Measurements from ENCODE around the gene ARHGAP42.

Gene ARHGAP42

DNA sequence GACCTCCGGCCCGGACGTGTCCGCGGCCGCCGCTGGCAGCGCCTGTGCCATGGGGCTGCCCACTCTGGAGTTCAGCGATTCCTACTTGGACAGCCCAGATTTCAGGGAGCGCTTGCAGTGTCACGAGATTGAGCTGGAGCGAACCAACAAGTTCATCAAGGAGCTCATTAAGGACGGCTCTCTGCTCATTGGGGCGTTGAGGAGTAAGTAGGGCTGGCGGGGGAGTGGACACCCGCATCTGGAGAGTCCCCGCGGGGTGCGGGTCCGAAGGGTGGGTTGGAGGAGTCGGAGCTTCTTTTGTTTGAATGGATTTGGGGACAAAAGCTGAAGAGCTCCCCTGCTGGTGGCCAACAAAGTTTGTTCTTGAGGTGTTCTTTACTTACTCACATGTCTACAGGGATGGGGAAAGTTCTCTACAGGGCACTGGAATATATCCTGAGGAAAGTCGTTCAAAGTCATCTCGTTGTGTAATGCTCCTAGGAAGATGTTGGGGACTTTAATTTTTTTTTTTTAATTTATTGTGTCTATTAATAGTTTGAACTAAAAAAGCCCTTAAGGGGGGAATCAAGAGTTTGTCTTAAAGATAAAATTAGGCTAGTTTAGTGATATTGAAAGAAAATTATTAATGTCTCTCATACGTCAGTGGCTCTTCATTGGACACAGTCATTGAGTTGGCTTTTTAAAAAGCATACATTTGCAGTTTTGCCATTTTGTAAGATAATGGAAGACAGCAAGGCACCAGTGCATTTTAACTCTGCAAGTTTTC is 725 bp downstream of the ARHGAP42 start:
- Mint-ChIP-seq H3K4me1 (ENCODE audit: low read depth) (peaks cover 8% of the 10 kb centered on the region), H3K27me3 (ENCODE audit: low read depth) (peaks cover 32% of the 10 kb centered on the region), H3K27ac (no peak overlapping the region), H3K36me3 (ENCODE audit: low read depth) (no peaks in the 10 kb centered on the region), H3K4me3 (peak overlapping the region; percentile 75), H3K9me3 (no peaks in the 10 kb centered on the region)
- peak; percentile 3 for DNase-seq (ENCODE audit: low spot score)

DNA sequence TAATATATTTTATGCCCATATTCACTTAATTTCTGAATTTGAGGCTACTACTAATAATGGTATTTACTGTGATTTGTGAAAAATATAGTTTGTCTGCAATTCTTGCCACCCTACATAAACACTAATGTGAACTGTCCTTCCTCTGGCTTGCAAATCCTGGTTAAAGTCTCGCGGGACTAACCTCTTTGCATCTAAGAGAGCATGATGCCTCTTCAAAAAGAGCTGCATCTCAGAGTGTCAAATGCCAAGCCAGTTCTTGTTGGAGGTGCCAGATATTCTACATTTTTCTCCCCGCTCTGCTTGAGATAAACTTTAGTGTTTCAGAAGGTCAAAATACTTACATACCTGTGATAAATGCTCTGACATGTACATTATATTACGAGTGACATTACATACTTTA is 2.1 kb downstream of the ARHGAP42 start:
- no peak for DNase-seq (ENCODE audit: low spot score)
- peaks cover 8% of the 10 kb centered on the region for H3K4me1 Mint-ChIP-seq (ENCODE audit: low read depth)
- no peak overlapping the region for H3K4me3 Mint-ChIP-seq

DNA sequence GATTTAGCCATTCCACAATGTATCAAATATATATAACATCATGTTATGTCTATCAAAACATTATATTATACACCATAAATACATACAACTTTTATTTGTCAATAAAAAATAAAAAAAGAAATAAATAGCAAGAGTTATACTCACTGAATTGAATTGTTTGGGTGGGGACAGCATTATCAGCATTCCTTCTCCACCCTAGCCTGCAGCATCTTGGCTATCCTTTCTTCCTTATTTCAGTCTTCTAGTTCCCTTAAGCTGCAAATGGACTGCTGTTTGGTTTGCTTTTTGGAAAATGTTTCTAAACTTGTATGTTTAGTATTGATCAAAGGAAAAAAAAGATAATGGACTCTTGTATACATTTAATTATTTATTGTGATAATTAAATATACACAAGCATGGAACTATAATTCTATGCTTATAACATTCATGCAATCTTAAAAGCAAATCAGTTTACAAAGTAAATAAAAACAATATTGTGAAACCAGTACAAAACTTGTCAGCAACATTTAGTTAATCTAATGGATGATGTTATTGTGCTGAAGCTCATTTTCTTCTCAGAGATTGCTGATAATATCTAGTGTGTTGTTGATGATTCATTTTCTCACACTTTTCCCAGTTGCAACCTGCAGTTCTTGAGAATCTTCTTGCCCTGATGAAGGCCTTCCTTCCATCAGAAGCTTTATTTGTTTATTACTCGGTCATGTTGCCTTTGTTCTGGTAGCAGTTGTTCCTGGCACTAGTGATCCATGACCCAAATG is 5.0 kb downstream of the ARHGAP42 start:
- no peak overlapping the region for H3K4me3 Mint-ChIP-seq
- no peaks in the 10 kb centered on the region for H3K36me3 Mint-ChIP-seq (ENCODE audit: low read depth)
- no peak overlapping the region for H3K27ac Mint-ChIP-seq
- H3K27me3 Mint-ChIP-seq (ENCODE audit: low read depth), result peaks cover 14% of the 10 kb centered on the region
- no peak for DNase-seq (ENCODE audit: low spot score)
- H3K9me3 Mint-ChIP-seq, result no peaks in the 10 kb centered on the region
- H3K4me1 Mint-ChIP-seq (ENCODE audit: low read depth), result peaks cover 5% of the 10 kb centered on the region

More for the DNA sequence above, 2.1 kb downstream of the ARHGAP42 start:
- H3K36me3 Mint-ChIP-seq (ENCODE audit: low read depth), result no peaks in the 10 kb centered on the region
- H3K27ac Mint-ChIP-seq, result no peak overlapping the region
- peaks cover 32% of the 10 kb centered on the region for H3K27me3 Mint-ChIP-seq (ENCODE audit: low read depth)
- H3K9me3 Mint-ChIP-seq, result no peaks in the 10 kb centered on the region

DNA sequence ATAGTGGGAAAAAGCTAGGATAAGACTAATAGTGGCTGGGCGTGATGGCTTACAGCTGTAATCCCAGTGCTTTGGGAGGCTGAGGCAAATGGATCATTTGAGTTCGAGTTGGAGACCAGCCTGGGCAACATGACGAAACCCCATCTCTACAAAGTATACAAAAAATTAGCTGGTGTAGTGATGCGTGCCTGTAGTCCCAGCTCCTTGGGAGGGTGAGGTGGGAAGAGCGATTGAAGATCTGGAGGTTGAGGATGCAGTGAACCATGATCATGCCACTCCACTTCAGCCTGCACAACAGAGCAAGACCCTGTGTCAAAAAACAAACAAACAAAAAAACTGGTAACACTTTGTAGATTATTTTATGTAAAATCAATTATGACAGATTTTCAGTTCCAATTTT is 8.8 kb downstream of the ARHGAP42 start:
- H3K27me3 Mint-ChIP-seq (ENCODE audit: low read depth), result no peaks in the 10 kb centered on the region
- no peaks in the 10 kb centered on the region for H3K9me3 Mint-ChIP-seq
- H3K36me3 Mint-ChIP-seq (ENCODE audit: low read depth), result no peaks in the 10 kb centered on the region
- H3K27ac Mint-ChIP-seq, result no peak overlapping the region
- H3K4me1 Mint-ChIP-seq (ENCODE audit: low read depth), result no peaks in the 10 kb centered on the region
- no peak overlapping the region for H3K4me3 Mint-ChIP-seq
- no peak for DNase-seq (ENCODE audit: low spot score)

DNA sequence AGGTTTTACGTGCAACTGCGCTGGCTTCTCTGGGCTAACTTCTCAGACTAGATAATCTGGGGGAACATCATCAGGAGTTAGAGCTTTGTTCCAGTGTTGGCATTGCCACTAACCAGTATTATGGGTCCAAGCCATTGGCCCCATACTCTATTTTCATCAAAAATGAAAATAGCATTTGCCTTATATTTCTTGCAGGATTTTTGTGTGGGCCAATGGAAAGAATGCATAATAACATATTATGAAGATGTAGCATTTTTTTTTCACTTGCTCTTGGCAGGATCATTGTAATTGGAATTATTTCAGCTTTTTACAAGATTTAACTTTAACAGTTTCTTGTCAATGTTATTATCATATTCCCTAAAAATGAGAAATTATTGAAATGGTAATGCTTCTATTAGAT is 16.1 kb downstream of the ARHGAP42 start:
- no peaks in the 10 kb centered on the region for H3K36me3 Mint-ChIP-seq (ENCODE audit: low read depth)
- H3K4me3 Mint-ChIP-seq, result no peak overlapping the region

DNA sequence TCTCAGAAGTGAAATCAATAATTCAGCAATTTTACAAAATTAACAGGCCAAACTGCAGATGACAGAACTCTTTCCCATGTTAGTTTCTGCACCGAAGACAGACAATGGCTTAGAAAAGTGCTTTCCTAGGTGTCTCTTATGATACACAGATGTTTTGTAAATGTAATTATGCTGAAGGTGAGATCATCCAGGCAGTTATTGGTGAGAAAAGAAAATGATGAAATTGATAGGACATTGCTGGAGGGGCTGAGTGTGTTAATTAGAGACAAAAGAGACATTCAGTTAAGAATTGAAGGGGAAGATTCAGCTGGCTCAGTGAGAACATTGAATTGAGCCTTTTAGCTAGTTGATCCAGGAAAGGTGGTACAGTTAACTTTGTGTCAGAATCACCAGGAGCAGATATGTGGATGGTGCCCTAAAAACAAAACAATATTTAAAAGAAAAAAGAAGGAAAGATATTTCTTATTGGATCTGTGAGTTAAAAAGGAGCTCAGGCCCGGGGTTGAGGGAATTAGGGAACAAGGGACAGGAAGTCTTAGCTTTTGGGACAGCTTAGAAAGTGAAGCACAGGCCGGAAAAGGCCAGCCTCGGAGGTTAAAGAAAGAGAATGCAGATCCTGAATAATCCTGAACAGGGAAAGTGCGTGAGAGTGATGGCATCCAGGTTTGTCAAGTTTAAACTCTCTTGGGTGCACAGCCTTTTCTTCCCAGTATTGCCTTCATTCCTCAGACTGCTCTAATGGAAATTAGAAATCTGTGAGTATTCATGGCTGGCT is 16.9 kb downstream of the ARHGAP42 start:
- H3K27ac Mint-ChIP-seq, result no peak overlapping the region
- H3K4me1 Mint-ChIP-seq (ENCODE audit: low read depth), result no peaks in the 10 kb centered on the region
- DNase-seq (ENCODE audit: low spot score), result no peak
- no peaks in the 10 kb centered on the region for H3K27me3 Mint-ChIP-seq (ENCODE audit: low read depth)
- H3K4me3 Mint-ChIP-seq, result no peak overlapping the region
- no peaks in the 10 kb centered on the region for H3K36me3 Mint-ChIP-seq (ENCODE audit: low read depth)
- H3K9me3 Mint-ChIP-seq, result no peaks in the 10 kb centered on the region

More for the DNA sequence above, 16.1 kb downstream of the ARHGAP42 start:
- no peak overlapping the region for H3K27ac Mint-ChIP-seq
- no peaks in the 10 kb centered on the region for H3K9me3 Mint-ChIP-seq
- H3K4me1 Mint-ChIP-seq (ENCODE audit: low read depth), result no peaks in the 10 kb centered on the region
- no peaks in the 10 kb centered on the region for H3K27me3 Mint-ChIP-seq (ENCODE audit: low read depth)
- no peak for DNase-seq (ENCODE audit: low spot score)

DNA sequence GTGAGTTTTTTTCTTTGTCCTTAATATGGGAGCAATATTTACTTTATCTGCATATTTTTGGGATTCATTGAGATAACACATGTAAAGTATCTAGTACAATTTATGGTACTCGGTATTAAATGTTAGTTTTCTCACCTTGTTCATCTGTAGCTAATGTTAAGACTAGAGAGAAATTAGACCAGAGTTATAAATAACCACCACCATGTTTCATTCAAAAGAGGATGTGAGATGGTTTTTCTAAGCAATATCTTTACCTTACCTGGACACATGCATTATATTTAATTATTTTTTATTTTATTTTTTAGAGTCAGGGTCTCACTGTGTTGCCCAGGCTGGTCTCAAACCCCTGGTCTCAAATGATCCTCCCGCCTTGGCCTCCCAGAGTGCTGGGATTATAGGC is 18.4 kb downstream of the ARHGAP42 start:
- Mint-ChIP-seq H3K9me3 (no peaks in the 10 kb centered on the region), H3K4me1 (ENCODE audit: low read depth) (no peaks in the 10 kb centered on the region), H3K36me3 (ENCODE audit: low read depth) (no peaks in the 10 kb centered on the region), H3K27me3 (ENCODE audit: low read depth) (no peaks in the 10 kb centered on the region), H3K27ac (no peak overlapping the region), H3K4me3 (no peak overlapping the region)
- no peak for DNase-seq (ENCODE audit: low spot score)

DNA sequence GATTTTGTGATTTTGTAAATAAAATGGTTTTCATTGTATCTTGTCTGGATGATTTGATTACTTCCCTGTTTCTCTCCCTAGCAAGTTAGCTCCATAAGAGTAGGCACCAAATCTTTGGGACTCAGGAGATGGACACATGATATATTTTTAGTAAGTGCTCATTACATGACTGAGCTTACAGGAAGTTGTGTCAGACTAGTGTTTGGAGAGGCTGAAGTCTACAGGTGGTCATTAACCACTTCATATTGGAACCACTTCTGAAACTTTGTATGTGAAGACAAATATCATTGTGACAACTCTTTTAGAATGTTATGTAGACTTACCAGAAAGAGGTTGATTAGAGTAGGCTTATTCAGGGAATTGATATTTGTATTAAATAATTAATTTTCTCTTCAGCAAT is 19.1 kb downstream of the ARHGAP42 start:
- H3K27ac Mint-ChIP-seq, result no peak overlapping the region
- no peaks in the 10 kb centered on the region for H3K36me3 Mint-ChIP-seq (ENCODE audit: low read depth)
- no peak overlapping the region for H3K4me3 Mint-ChIP-seq
- H3K4me1 Mint-ChIP-seq (ENCODE audit: low read depth), result no peaks in the 10 kb centered on the region
- no peak for DNase-seq (ENCODE audit: low spot score)
- H3K27me3 Mint-ChIP-seq (ENCODE audit: low read depth), result no peaks in the 10 kb centered on the region
- H3K9me3 Mint-ChIP-seq, result no peaks in the 10 kb centered on the region

DNA sequence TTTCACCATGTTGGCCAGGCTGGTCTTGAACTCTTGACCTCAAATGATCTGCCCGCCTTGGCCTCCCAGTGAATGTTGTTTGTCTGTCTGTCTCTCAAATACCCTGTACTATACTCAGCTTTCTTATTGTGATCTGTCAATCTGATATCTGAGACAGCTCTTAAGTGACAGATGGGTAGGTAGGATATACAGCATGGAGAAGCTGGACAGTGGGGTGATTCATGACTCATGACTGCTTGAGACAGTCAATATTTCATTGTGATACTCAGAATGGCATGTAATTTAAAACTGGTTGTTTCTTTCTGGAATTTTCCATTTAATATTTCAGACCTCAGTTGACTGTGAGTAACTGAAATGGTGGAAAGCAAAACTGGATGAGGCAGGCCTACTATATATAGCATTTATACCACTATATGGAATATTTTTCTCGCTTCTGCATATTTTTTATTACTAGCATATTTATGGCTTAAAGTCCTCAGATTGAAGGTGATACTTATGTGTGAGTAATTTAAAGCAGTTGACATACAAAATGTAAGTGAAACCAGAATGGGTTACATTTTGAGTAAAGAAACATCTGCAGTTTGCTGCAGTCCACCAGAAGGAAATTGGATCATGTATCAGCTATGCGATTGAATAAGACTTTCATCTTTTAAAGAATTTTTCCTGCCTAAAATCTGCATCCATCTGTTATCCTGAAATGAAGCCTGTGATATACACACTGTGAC is 22.3 kb downstream of the ARHGAP42 start:
- H3K9me3 Mint-ChIP-seq, result no peaks in the 10 kb centered on the region
- no peak overlapping the region for H3K4me3 Mint-ChIP-seq
- no peak for DNase-seq (ENCODE audit: low spot score)
- H3K27ac Mint-ChIP-seq, result no peak overlapping the region
- no peaks in the 10 kb centered on the region for H3K4me1 Mint-ChIP-seq (ENCODE audit: low read depth)
- no peaks in the 10 kb centered on the region for H3K36me3 Mint-ChIP-seq (ENCODE audit: low read depth)
- no peaks in the 10 kb centered on the region for H3K27me3 Mint-ChIP-seq (ENCODE audit: low read depth)

DNA sequence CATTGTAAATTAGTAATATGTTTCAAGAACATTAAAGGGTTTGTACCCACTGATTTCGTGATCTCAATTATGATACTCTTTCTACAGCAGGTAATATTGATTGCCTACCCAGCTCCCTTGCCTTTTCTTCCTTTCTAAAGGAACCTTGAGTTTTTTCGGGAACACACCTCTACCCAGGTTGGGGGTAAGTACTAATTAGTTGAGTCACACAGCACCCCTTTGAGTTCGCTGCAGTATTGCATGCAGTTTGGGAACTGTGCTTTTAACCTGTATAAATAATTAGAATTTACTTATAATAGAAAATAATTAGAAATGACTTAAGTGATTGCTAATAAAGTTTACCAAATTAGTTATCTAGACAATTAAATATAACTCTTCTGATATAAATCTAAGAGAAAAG is 24.9 kb downstream of the ARHGAP42 start:
- no peak overlapping the region for H3K4me3 Mint-ChIP-seq
- no peak for DNase-seq (ENCODE audit: low spot score)
- no peaks in the 10 kb centered on the region for H3K36me3 Mint-ChIP-seq (ENCODE audit: low read depth)
- no peaks in the 10 kb centered on the region for H3K27me3 Mint-ChIP-seq (ENCODE audit: low read depth)
- no peaks in the 10 kb centered on the region for H3K4me1 Mint-ChIP-seq (ENCODE audit: low read depth)
- H3K9me3 Mint-ChIP-seq, result no peaks in the 10 kb centered on the region
- H3K27ac Mint-ChIP-seq, result no peak overlapping the region

DNA sequence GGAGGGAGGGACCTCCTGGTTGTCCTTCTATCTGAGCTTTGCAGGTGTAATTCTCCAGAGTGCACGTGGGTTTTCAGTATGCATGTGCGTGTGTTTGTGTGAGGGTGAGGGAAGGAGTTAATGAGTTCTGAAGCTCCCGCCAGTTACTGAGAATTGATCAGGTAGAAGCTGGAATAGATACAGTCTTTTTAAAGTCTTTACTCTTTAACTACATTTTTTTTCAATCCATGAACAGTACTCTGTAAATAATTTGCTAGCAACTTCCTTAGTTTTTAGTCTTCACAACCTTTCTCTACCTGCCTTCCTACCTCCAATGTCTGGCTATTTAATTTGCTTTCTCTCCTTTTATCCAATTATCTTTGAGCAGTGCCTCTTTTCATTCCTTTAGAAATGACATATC is 25.5 kb downstream of the ARHGAP42 start:
- Mint-ChIP-seq H3K4me3 (no peak overlapping the region), H3K27ac (no peak overlapping the region), H3K4me1 (ENCODE audit: low read depth) (no peaks in the 10 kb centered on the region), H3K36me3 (ENCODE audit: low read depth) (no peaks in the 10 kb centered on the region), H3K9me3 (no peaks in the 10 kb centered on the region), H3K27me3 (ENCODE audit: low read depth) (no peaks in the 10 kb centered on the region)
- no peak for DNase-seq (ENCODE audit: low spot score)

DNA sequence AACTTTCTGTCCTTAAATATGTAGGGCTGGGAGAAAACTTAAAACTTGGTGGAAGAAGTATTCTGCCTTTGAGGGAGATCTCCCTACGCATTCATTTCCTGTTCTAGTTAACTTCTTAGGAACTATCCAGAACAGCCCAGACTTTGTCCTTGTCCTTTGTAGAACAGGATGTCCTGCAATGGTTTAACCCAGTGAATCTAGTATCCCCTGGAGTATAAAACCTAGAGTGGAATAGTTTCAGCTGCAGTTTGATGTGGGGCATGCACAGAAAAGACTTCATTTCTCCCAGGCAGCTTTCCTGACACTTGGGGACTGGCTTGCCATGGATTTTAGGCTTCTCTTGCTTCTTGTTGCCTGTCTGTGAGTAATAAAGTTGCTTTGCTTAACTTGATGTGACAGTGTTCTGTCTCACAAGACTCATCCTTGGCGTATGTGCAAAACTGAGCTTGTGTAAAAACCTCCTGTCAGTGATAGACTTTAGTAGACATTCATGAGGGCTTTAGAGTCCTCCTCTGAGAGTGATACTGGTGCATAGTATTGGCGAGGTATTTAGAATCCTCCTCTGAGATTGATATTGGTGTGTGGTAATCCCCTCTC is 28.2 kb downstream of the ARHGAP42 start:
- Mint-ChIP-seq H3K4me3 (no peak overlapping the region), H3K27me3 (ENCODE audit: low read depth) (no peaks in the 10 kb centered on the region), H3K9me3 (no peaks in the 10 kb centered on the region), H3K36me3 (ENCODE audit: low read depth) (no peaks in the 10 kb centered on the region), H3K27ac (no peak overlapping the region), H3K4me1 (ENCODE audit: low read depth) (no peaks in the 10 kb centered on the region)
- no peak for DNase-seq (ENCODE audit: low spot score)

DNA sequence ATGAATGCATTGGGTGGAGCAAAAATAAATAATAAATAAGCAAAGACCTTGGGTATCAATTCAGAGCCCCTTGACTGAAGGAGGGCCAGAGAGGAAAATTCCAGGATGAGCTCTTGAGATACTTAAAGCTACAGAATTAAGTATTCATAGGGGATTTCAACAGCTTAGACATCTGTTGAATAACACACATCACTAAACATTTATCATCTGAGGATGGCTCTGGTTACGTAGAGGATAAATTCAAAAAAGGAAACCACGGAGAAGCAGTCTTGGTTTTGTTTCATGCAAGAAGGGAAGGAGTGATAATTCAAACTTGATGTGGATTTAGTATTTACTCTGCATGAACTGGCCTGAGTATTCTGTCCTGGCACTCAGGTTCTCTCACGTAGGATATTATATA is 29.8 kb downstream of the ARHGAP42 start:
- Mint-ChIP-seq H3K27me3 (ENCODE audit: low read depth) (no peaks in the 10 kb centered on the region), H3K4me3 (no peak overlapping the region), H3K27ac (no peak overlapping the region), H3K9me3 (no peaks in the 10 kb centered on the region), H3K36me3 (ENCODE audit: low read depth) (no peaks in the 10 kb centered on the region), H3K4me1 (ENCODE audit: low read depth) (no peaks in the 10 kb centered on the region)
- no peak for DNase-seq (ENCODE audit: low spot score)
